HG02798 (cell line): ENCODE results near the gene PPP1R9B.

ENCODE experiments used
- ATAC-seq: cut with Tn5 transposase; IDR thresholded peaks from one replicate; pipeline ENCODE4 v1.9.1; 2021; ENCODE audit warnings: mild to moderate bottlenecking; ENCODE audit not compliant: unreplicated experiment, poor library complexity

The PPP1R9B gene

GRCh38 chr17:50111673-50112655, 38.5 kb downstream of the PPP1R9B start:
- ATAC-seq: no peak

- no peak for ATAC-seq
These were observed 39.7 kb downstream of the PPP1R9B start for GRCh38 chr17:50110591-50111349.

DNA sequence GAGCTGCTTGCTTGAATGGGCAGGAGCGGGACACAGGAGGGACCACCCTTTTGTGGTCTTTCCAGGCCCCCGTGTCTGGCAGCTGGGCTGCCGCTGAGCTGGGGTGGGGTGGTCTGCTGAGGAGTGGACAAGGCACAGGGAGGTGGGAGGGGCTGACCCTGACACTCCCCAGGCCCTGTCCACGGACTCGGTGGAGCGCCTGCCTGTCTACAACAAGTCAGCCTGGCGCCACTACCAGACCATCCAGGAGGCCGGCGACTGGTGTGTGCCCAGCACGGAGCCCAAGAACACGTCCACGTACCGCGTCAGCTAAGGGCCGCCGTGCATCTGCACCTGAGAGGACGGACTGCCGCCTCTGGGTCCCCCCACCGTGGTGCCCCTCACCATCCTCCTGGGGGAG, 40.7 kb downstream of the PPP1R9B start:
- no peak for ATAC-seq

DNA sequence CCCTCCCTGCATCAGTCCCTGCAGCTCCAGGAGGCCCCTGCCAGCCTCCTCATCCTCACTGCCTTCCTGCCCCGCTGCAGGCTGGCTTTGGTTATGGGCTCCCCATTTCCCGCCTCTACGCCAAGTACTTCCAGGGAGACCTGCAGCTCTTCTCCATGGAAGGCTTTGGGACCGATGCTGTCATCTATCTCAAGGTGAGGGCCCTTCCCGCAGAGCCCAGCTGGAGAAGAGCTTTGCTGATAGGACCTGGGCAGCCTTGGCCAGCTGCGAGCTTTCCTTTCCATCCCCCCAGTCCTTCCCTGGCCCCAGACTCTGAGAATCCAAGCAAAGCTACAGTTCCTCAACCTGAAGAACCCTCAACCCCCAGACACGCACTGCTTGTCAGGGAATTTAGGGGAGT, 41.3 kb downstream of the PPP1R9B start:
- no peak for ATAC-seq

- no peak for ATAC-seq
These were observed 41.9 kb downstream of the PPP1R9B start for GRCh38 chr17:50108556-50108955.

DNA sequence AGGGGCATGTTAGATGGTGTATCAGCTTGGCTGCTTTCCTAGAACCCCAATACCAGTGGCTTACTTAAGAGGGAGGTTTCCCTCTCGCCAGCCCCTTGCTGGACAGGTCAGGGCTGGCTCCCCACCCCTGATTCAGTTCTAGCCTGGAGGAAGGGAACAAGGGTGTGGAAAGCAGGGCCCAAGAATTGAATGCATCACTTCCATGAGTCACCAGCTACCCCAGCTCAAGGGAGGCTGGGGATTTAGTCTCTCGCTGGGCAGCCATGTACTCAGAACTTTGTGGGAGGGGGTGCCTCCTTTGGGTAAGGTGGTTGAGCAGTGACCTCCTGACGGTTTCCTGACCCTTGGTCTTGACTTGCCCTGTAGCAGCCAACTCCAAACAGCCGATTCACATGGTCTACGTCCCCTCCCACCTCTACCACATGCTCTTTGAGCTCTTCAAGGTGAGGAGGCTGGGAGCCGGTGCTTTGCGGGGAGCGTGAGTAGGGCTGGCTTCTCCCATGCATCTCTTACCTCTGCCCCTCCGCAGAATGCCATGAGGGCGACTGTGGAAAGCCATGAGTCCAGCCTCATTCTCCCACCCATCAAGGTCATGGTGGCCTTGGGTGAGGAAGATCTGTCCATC, 42.6 kb downstream of the PPP1R9B start:
- ATAC-seq: no peak

DNA sequence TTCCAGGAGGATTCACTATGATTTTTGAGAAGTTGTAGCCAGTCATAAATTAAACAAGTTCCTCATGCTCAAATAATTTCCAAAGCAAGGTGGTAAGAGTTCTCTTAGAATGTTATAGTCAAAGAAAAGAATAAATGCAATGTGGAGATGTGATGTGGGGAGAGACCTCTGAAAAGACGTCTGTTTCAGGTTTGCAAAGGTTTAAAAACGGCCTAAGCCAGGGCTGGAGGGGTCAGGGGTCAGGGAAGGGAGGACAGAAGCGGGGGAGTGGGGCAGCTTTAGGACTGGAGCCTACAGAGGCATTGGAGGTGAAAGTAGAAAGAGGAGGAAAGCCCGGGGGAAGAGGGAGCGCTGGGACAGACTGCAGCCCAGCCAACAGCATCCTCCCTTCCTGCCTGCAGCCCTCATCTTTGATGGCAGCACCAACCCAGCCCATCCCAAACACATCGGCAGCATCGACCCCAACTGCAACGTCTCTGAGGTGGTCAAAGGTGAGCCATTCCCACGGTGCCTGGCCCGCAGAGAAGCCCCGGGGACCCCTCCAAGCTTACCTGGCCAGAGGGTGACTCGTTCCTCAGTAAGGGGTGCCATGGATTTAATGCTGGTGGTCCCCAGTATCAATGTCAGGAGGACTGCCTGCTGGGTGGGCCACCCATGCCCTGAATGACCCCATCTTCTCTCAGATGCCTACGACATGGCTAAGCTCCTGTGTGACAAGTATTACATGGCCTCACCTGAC, 43.9 kb downstream of the PPP1R9B start:
- no peak for ATAC-seq

DNA sequence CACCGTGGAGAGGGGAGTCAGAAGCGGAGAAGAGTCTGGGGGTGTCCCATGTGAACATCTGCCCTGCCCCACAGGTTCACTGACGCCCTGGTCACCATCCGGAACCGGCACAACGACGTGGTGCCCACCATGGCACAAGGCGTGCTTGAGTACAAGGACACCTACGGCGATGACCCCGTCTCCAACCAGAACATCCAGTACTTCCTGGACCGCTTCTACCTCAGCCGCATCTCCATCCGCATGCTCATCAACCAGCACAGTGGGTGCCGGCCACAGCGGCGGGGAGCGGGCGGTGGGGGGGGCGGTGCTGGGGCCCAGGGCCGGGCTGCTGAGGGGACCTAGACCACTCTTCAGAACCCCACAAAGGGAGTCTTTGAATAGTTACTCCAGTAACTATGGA, 44.7 kb downstream of the PPP1R9B start:
- ATAC-seq: no peak

- no peak for ATAC-seq
These were observed 46.5 kb downstream of the PPP1R9B start for GRCh38 chr17:50103941-50104340.

GRCh38 chr17:50103252-50103651, 47.2 kb downstream of the PPP1R9B start:
- no peak for ATAC-seq

DNA sequence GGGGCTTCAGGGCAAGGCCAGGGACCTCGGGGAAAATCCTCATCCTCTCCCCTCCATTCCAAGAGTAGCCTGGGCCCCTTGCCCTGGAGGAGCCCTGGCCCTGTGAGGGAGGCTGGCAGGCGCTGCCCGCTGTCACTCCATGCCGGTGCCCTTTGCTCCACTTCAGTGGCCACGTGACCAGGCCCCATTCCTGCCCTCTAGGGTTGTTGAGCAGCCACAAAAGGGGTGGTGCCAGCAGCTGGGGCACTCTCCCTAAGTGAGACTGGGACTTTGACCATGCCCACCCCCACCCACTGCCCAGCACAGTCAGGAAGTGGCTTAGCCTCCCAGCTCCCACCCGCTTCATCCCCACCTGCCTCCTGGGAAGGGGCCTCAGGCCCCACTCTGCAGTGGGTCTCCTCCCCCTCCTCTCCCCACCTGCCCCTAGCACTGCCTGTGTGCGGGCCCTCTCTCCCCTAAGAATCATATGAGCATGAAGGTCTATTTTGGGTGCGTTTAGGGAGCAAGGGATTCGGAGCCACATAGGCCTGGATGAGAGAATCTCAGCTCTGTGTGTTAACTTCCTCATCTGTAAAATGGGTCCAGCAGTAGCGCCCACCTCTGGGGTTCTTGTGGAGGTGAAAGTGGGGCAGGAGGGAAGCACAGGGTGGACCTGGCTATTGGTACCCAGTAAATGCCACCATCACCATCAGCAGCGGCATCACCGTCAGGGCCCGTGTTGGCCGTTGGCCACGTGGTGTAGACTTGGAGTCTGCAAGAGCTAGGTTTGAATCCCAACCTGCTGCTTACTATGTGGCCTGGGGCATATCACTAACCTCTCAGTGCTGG, 48.1 kb downstream of the PPP1R9B start:
- no peak for ATAC-seq

- no peak for ATAC-seq
These were observed 48.9 kb downstream of the PPP1R9B start for GRCh38 chr17:50101346-50102163.

DNA sequence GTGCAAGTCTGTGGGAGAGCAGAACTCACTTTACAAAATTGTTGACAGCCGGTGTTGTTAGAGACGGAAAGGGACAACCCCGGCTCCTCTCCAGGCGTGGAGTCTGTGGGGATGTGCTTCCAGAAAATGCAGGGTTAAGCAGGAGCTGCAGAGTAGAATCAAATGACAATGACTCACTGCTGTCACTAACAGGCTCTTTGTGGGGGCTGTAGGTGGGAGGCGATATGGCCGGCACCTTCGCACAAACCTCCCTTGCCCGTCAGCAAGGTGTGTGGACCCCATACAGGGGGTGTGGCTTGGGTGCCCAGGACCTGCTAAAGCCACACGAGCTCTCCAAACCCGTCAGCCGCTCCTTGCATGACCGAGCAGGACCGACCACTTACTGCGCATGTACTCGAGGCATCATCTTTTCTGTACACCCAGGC, 49.5 kb downstream of the PPP1R9B start:
- ATAC-seq: no peak

- no peak for ATAC-seq
These were observed 50.0 kb downstream of the PPP1R9B start for GRCh38 chr17:50100480-50100883.

- no peak for ATAC-seq
These were observed 51.5 kb downstream of the PPP1R9B start for GRCh38 chr17:50099003-50099402.

GRCh38 chr17:50098583-50098982, 51.9 kb downstream of the PPP1R9B start:
- ATAC-seq: no peak

- ATAC-seq: no peak
These were observed 52.6 kb downstream of the PPP1R9B start for GRCh38 chr17:50097926-50098325.

GRCh38 chr17:50097455-50097854, 53.0 kb downstream of the PPP1R9B start:
- ATAC-seq: no peak

GRCh38 chr17:50096758-50097157, 53.7 kb downstream of the PPP1R9B start:
- ATAC-seq: no peak
